K562 (cell line): ENCODE results near the gene MAPK8IP1. TPM values are rescaled to one million over a fixed set of nuclear protein-coding genes. Genes with fewer than 3 reads are reported as not detected.

Experiments used
- ATAC-seq: fragments of 200-7000 bp; cut with Tn5 transposase; 3 replicates; pipeline ENCODE4 v1.9.1; 2020; ENCODE audit warnings: moderate library complexity
- BruUV-seq: library from RNA; stranded (reverse); fragments of 400-500 nt; replicated peaks from 2 replicates; lab custom pipeline; 2021; lab: Mats Ljungman, UMichigan
- CTCF ChIA-PET: fragments of 300-600 bp; formaldehyde crosslinking; extraction: SDS; loops from one replicate; lab custom pipeline; 2021; ENCODE audit warnings: low intra/inter-chr PET ratio; lab: Yijun Ruan, JAX
- POLR2A ChIA-PET: fragments of 300-600, 350-650 bp; sonication (Branson Sonifier 250); formaldehyde crosslinking; extraction: SDS; loops from one replicate; lab custom pipeline; 2021; ENCODE audit warnings: antibody characterized with exemption, inconsistent platforms; lab: Yijun Ruan, JAX
- DNase-seq, 4 experiments: peaks; one replicate each; pipeline versions ENCODE4 v3.0.0 to v3.0.0-alpha.2; 2011 to 2018; ENCODE audit warnings: low spot score in 3 of 4, mixed read lengths in 3 of 4; ENCODE audit errors: extremely low read depth in 1 of 4
- FAIRE-seq: peaks from 2 replicates; lab custom pipeline; 2011; peaks lifted over from hg19 to GRCh38; lab: Jason Lieb, UNC
- H2AFZ ChIP-seq: 2 replicates; pipeline ENCODE4 v1.6.0; 2011; ENCODE audit warnings: low read depth, low read length, control low read depth, inconsistent platforms
- H3K27ac ChIP-seq: fragments of 200-600 bp; 3 replicates; pipeline ENCODE4 v1.8.0; 2011; ENCODE audit warnings: low read depth, mild to moderate bottlenecking, control low read depth, inconsistent platforms, low read length, moderate library complexity, mixed read lengths; ENCODE audit errors: extremely low read depth
- H3K27me3 ChIP-seq, 2 experiments: fragments of 300-600 bp in 1 of 2; 2 replicates in 1 of 2; 3 replicates in 1 of 2; pipeline versions ENCODE4 v1.6.0 to v1.8.0; 2011; ENCODE audit warnings: inconsistent platforms in 2 of 2, low read length in 2 of 2, mild to moderate bottlenecking in 1 of 2, mixed read lengths in 1 of 2, moderate library complexity in 1 of 2; ENCODE audit not compliant: control insufficient read depth in 2 of 2, insufficient read depth in 2 of 2
- H3K36me3 ChIP-seq: fragments of 300-600 bp; 3 replicates; pipeline ENCODE4 v1.8.0; 2011; ENCODE audit warnings: mild to moderate bottlenecking, low read length, inconsistent platforms; ENCODE audit not compliant: control insufficient read depth, insufficient read depth
- H3K4me1 ChIP-seq, 2 experiments: fragments of 200-600 bp in 1 of 2; replicated peaks in 1 of 2; 2 replicates in 1 of 2; 3 replicates in 1 of 2; pipeline versions ENCODE4 v1.5.1 to v1.8.0; 2011; ENCODE audit warnings: inconsistent platforms in 2 of 2, low read length in 2 of 2, mild to moderate bottlenecking in 1 of 2, mixed read lengths in 1 of 2, moderate library complexity in 1 of 2; ENCODE audit not compliant: control insufficient read depth in 2 of 2, insufficient read depth in 2 of 2
- H3K4me2 ChIP-seq: 2 replicates; pipeline ENCODE4 v1.6.1; 2011; ENCODE audit warnings: low read length, control low read depth, inconsistent platforms, mixed read lengths; ENCODE audit not compliant: insufficient read depth
- H3K4me3 ChIP-seq: fragments of 200-600 bp; sonication (generic), shearing (Covaris generic); 2 replicates; pipeline ENCODE4 v1.5.1; 2016; ENCODE audit warnings: control low read depth, inconsistent platforms
- H3K79me2 ChIP-seq: fragments of 200-600 bp; 3 replicates; pipeline ENCODE4 v1.8.0; 2011; ENCODE audit warnings: low read length, inconsistent platforms; ENCODE audit not compliant: control insufficient read depth, insufficient read depth
- H3K9ac ChIP-seq, 2 experiments: 2 replicates each; pipeline versions ENCODE4 v1.6.0 to v1.6.1; 2011; ENCODE audit warnings: low read depth in 2 of 2, low read length in 2 of 2, control low read depth in 1 of 2, inconsistent platforms in 1 of 2, mild to moderate bottlenecking in 1 of 2, mixed read lengths in 1 of 2; ENCODE audit not compliant: insufficient read depth in 1 of 2
- H3K9me1 ChIP-seq: one replicate; pipeline ENCODE4 v1.6.0; 2011; ENCODE audit warnings: inconsistent platforms, mild to moderate bottlenecking, low read length, moderate library complexity; ENCODE audit not compliant: control insufficient read depth, insufficient read depth
- H3K9me3 ChIP-seq: replicated peaks from 2 replicates; pipeline ENCODE4 v1.5.1; 2011; ENCODE audit warnings: low read depth, low read length, inconsistent platforms; ENCODE audit not compliant: control insufficient read depth, insufficient read depth
- H4K20me1 ChIP-seq: replicated peaks from 2 replicates; pipeline ENCODE4 v1.6.1; 2011; ENCODE audit warnings: low read length, inconsistent platforms, mixed read lengths; ENCODE audit not compliant: control insufficient read depth, insufficient read depth
- CBX5 ChIP-seq: IDR thresholded peaks from 2 replicates; pipeline ENCODE4 v1.6.1; 2014; ENCODE audit warnings: low read depth, borderline replicate concordance
- CEBPZ ChIP-seq: fragments of 150-350 bp; IDR thresholded peaks from 2 replicates; pipeline ENCODE4 v1.6.1; 2014; ENCODE audit warnings: low read depth, mild to moderate bottlenecking, low read length, borderline replicate concordance
- DIDO1 ChIP-seq: fragments of 450-650 bp; IDR thresholded peaks from 2 replicates; pipeline ENCODE4 v1.6.1; 2016; ENCODE audit warnings: low read depth, missing biosample characterization, missing genetic modification characterization
- KAT7 ChIP-seq: sonication (generic); formaldehyde crosslinking; IDR thresholded peaks from 2 replicates; pipeline ENCODE4 v1.8.0; 2022; ENCODE audit warnings: missing genetic modification reagents, mild to moderate bottlenecking, borderline replicate concordance
- NELFE ChIP-seq: IDR thresholded peaks from 2 replicates; pipeline ENCODE4 v1.6.1; 2011; ENCODE audit warnings: mild to moderate bottlenecking; ENCODE audit not compliant: insufficient read depth, insufficient read length
- WGBS: fragments of 100-300 bp; shearing (Covaris generic); methylation state at CpG from one replicate; pipeline ENCODE4 v1.1.6; 2016; ENCODE audit warnings: low coverage, mixed read lengths; ENCODE audit not compliant: insufficient coverage; ENCODE audit errors: missing lambda C conversion rate; 5-methylcytosine and 5-hydroxymethylcytosine counted together
- in situ Hi-C: fragments of 300-500 bp; cut with MboI; formaldehyde crosslinking; loops from 4 replicates; pipeline ENCODE4 v1.15.0; 2018; ENCODE audit warnings: inconsistent platforms, mixed read lengths
- intact Hi-C: fragments of 100-400 bp; cut with micrococcal nuclease; formaldehyde crosslinking; loops from 2 replicates; pipeline ENCODE4 v1.14.2; 2022
- polyA plus RNA-seq, 8 experiments: library from polyadenylated mRNA; depleted of rRNA in 4 of 8; stranded (reverse) in 5 of 8; unstranded in 3 of 8; fragments of >200 nt; fragmentation: Nextera tagmentation in 2 of 8; fragmentation: Illumina TruSeq in 1 of 8; extraction: Ambion mirVana in 2 of 8; extraction: Trizol in 1 of 8; gene quantifications; 2 replicates each; pipeline versions ENCODE4 v1.2.1 to v1.2.3, GENCODE V29; 2011 to 2014; ENCODE audit warnings: inconsistent platforms in 1 of 8, missing spikeins in 1 of 8
- total RNA-seq, 7 experiments: library from RNA; depleted of rRNA in 6 of 7; stranded (reverse); fragments of >200 nt in 6 of 7; fragmentation: Illumina TruSeq in 2 of 7; extraction: Trizol in 2 of 7; gene quantifications; 2 replicates each; pipeline versions ENCODE4 v1.2.1 to v1.2.3, GENCODE V29; 2011 to 2021; ENCODE audit warnings: low replicate concordance in 1 of 7
- TF ChIP-seq, protein P1 (sequence below): fragments of 450-650 bp; IDR thresholded peaks from 2 replicates; pipeline ENCODE4 v1.6.1; 2016; ENCODE audit warnings: borderline replicate concordance
- TF ChIP-seq, protein P2 (sequence below): fragments of 450-650 bp; IDR thresholded peaks from 2 replicates; pipeline ENCODE4 v1.6.1; 2017; ENCODE audit warnings: antibody characterized with exemption, mild to moderate bottlenecking

The MAPK8IP1 gene
- total and polyA plus RNA-seq, 9 of the 15 experiments (the other 6 are each of a cell fraction or from before 2014, with no cell fraction given): 0.13 to 6.9 (median 2.5) TPM

- no peak for TF ChIP-seq KAT7 (CRISPR knock-in tag)
These were observed 31.9 kb upstream of the MAPK8IP1 start (continued) for GRCh38 chr11:45853332-45854219.

DNA sequence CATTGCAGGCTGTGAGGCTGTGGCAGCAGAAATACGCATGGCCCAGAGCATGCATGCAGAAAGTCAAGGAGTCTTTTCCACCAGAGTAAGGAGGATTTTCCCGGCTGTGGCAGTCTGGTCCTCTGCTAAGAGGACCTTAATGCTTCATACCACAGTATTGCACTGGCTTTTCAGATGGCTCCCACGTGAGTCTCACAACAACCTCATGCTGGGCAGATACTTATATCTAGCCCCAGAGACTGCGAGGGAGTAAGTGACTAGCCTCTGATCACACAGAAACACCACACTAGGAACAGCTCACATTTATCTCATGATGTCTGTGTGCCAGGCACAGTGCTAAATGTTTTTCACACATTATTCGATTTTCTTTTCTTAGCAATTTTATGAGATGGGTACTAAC, 30.1 kb upstream of the MAPK8IP1 start:
- ATAC-seq: no peak
- in situ Hi-C loops: no loop called here
- Histone ChIP-seq H3K9me1 (no peaks in the 10 kb centered on the region), H3K9ac (peak overlapping the region in 1 of 2 experiments; percentile 61; a peak in 1 of 4 replicates), H3K4me2 (no peak overlapping the region), H3K27me3 (no peaks in the 10 kb centered on the region), H3K4me3 (no peak overlapping the region), H3K36me3 (peaks cover 56% of the 10 kb centered on the region), H3K79me2 (peaks cover 44% of the 10 kb centered on the region), H4K20me1 (peaks cover 7% of the 10 kb centered on the region), H3K27ac (no peak overlapping the region), H3K9me3 (no peaks in the 10 kb centered on the region), H2AFZ (no peak overlapping the region), H3K4me1 (peaks cover 0 to 4% of the 10 kb centered on the region in 2 experiments; a peak in 3 of 5 replicates)
- ChIA-PET POLR2A (interaction anchor here (1.0 to 1.2 kb wide), 2 partner anchors 10 to 25 kb away, joined by 3 read pairs; no protein-coding TSS in a partner anchor), CTCF (no interaction called here)
- no TSS peak for BruUV-seq
- FAIRE-seq: no peak
- intact Hi-C loops: no loop called here
- no peak for DNase-seq
- 58% methylated on average over 5 of the region's 5 CpGs for WGBS
- TF ChIP-seq, protein P1, sequence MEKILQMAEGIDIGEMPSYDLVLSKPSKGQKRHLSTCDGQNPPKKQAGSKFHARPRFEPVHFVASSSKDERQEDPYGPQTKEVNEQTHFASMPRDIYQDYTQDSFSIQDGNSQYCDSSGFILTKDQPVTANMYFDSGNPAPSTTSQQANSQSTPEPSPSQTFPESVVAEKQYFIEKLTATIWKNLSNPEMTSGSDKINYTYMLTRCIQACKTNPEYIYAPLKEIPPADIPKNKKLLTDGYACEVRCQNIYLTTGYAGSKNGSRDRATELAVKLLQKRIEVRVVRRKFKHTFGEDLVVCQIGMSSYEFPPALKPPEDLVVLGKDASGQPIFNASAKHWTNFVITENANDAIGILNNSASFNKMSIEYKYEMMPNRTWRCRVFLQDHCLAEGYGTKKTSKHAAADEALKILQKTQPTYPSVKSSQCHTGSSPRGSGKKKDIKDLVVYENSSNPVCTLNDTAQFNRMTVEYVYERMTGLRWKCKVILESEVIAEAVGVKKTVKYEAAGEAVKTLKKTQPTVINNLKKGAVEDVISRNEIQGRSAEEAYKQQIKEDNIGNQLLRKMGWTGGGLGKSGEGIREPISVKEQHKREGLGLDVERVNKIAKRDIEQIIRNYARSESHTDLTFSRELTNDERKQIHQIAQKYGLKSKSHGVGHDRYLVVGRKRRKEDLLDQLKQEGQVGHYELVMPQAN: no peak
- TF ChIP-seq CEBPZ: no peak
- TF ChIP-seq NELFE: no peak
- TF ChIP-seq CBX5: no peak
- TF ChIP-seq DIDO1: no peak
- TF ChIP-seq, protein P2, sequence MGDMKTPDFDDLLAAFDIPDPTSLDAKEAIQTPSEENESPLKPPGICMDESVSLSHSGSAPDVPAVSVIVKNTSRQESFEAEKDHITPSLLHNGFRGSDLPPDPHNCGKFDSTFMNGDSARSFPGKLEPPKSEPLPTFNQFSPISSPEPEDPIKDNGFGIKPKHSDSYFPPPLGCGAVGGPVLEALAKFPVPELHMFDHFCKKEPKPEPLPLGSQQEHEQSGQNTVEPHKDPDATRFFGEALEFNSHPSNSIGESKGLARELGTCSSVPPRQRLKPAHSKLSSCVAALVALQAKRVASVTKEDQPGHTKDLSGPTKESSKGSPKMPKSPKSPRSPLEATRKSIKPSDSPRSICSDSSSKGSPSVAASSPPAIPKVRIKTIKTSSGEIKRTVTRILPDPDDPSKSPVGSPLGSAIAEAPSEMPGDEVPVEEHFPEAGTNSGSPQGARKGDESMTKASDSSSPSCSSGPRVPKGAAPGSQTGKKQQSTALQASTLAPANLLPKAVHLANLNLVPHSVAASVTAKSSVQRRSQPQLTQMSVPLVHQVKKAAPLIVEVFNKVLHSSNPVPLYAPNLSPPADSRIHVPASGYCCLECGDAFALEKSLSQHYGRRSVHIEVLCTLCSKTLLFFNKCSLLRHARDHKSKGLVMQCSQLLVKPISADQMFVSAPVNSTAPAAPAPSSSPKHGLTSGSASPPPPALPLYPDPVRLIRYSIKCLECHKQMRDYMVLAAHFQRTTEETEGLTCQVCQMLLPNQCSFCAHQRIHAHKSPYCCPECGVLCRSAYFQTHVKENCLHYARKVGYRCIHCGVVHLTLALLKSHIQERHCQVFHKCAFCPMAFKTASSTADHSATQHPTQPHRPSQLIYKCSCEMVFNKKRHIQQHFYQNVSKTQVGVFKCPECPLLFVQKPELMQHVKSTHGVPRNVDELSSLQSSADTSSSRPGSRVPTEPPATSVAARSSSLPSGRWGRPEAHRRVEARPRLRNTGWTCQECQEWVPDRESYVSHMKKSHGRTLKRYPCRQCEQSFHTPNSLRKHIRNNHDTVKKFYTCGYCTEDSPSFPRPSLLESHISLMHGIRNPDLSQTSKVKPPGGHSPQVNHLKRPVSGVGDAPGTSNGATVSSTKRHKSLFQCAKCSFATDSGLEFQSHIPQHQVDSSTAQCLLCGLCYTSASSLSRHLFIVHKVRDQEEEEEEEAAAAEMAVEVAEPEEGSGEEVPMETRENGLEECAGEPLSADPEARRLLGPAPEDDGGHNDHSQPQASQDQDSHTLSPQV: no peak
